ENCODE results near the gene CD274. TPM values are rescaled to one million over a fixed set of nuclear protein-coding genes. Genes with fewer than 3 reads are reported as not detected.

The CD274 gene
- total and polyA plus RNA-seq, 11 donors, result 3.5 to 54.4 (median 15.7) TPM

GRCh38 chr9:5485378-5486085, 35.2 kb downstream of the CD274 start:
- Histone ChIP-seq H3K9me3 (no peaks in the 10 kb centered on the region), H3K4me1 (peaks cover 0 to 27% (median 0%) of the 10 kb centered on the region in 12 donors), H3K27me3 (no peaks in the 10 kb centered on the region), H3K27ac (no peak overlapping the region), H3K4me3 (no peak overlapping the region), H3K36me3 (no peaks in the 10 kb centered on the region)
- DNase-seq (no peak), ATAC-seq (no peak)
- TF ChIP-seq POLR2A (IDR thresholded peaks at IDR 0.05) (no peak), CTCF (IDR thresholded peaks at IDR 0.05) (no peak)
- intact Hi-C loops (cut with DNase I), result no loop called here
- WGBS, 4 donors, result 85 to 92% (median 91%) methylated on average over 5 of the region's 5 CpGs

GRCh38 chr9:5486988-5487387, 36.6 kb downstream of the CD274 start:
- ATAC-seq (no peak), DNase-seq (no peak)
- no peak overlapping the region for H3K27ac ChIP-seq
- no peaks in the 10 kb centered on the region for H3K36me3 ChIP-seq
- intact Hi-C loops (cut with DNase I), result no loop called here
- no peaks in the 10 kb centered on the region for H3K9me3 ChIP-seq
- TF ChIP-seq CTCF (IDR thresholded peaks at IDR 0.05) (no peak), POLR2A (IDR thresholded peaks at IDR 0.05) (no peak)
- 96 to 98% (median 98%) methylated on average over 5 of the region's 5 CpGs for WGBS, 4 donors
- H3K4me3 ChIP-seq, result no peak overlapping the region
- no peaks in the 10 kb centered on the region for H3K27me3 ChIP-seq
- H3K4me1 ChIP-seq, result peaks cover 0 to 27% (median 0%) of the 10 kb centered on the region in 12 donors

GRCh38 chr9:5488221-5489008, 38.1 kb downstream of the CD274 start:
- peaks cover 0 to 36% (median 0%) of the 10 kb centered on the region in 12 donors for H3K4me1 ChIP-seq
- no peaks in the 10 kb centered on the region for H3K27me3 ChIP-seq
- no peak for TF ChIP-seq POLR2A (IDR thresholded peaks at IDR 0.05)
- no peak for TF ChIP-seq CTCF (IDR thresholded peaks at IDR 0.05)
- no peak overlapping the region for H3K27ac ChIP-seq
- DNase-seq (no peak), ATAC-seq (no peak)
- 79 to 83% (median 81%) methylated on average over 9 of the region's 9 CpGs for WGBS, 4 donors
- H3K36me3 ChIP-seq, result no peaks in the 10 kb centered on the region
- intact Hi-C loops (cut with DNase I), result no loop called here
- no peak overlapping the region for H3K4me3 ChIP-seq
- no peaks in the 10 kb centered on the region for H3K9me3 ChIP-seq

All from heart left ventricle (tissue), 16 donors.